Measurements from ENCODE around the gene CNTD1.
"Not testable (repeated sequence)": the region's sequence is repeated elsewhere in the genome, so short reads cannot be mapped to it uniquely, and the experiment has no call there.

Gene CNTD1

DNA sequence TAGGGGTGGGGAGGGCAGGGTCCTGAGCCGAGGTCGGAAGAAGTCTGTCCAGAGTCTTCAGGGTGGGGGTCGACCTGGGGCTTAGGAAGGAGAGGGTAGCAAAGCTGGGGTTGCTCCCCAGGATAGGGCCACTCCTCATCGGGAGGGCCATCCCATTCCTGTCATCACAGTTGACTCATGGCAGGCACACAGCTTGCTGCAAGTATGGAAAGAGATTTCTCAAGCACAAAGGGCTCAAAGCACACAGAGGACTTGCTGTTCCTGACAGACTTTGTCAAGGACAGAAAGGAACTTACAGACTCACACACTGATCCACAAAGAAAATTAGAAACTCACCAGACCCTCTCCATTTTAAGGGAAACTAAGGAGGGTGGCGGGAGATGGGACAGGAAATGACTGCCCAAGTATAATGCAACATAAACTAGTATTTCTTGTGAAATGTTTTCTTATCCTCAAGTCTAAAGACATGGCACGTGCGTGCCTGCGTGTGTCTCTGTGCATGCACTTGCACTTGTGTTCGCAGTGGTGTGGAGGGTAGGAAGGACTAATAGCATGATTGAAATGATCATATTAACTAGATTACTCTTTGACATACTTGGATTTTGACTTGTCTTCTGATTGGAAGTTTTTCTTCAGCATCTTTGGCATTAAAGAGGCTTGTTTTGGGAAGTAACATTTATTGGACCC, 48.1 kb downstream of the CNTD1 start:
- DNase-seq = no peak

DNA sequence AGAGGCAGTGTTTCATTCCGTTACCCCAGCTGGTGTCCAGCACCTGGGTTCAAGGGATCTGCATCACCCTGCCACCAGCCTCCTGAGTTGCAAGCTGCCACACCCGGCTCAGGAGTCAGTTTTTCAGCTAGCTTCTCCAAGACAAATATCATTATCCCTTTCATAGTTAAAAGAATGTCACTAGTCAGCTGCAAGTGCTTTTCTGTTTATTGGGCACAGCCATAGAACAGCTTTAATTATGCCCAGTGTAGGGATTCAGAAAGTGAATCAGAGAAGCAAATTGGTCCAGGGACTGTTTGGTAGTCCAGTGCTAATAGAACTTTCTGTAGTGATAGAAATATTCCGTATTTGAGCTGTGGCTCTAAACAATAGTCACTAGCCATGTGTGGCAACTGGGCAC, 49.4 kb downstream of the CNTD1 start:
- no peak for DNase-seq

DNA sequence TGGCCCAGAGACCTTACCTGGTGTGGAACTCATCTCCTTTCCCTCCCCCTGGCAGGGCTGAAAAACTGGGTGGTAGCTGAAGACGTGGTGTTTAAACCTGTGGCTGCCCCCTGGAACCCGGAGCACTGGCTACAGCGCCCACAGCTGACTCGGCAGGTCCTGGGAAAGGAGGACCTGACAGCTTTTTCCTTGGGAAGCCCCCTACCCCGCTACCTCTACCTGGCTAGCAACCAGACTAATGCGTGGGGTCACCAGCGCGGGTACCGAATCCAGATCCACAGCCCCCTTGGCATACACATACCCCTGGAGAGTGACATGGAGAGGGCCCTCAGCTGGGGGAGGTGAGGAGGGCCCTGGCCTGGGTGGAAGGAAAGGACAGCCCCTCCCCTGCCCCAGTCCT, 50.4 kb downstream of the CNTD1 start:
- DNase-seq = no peak

DNA sequence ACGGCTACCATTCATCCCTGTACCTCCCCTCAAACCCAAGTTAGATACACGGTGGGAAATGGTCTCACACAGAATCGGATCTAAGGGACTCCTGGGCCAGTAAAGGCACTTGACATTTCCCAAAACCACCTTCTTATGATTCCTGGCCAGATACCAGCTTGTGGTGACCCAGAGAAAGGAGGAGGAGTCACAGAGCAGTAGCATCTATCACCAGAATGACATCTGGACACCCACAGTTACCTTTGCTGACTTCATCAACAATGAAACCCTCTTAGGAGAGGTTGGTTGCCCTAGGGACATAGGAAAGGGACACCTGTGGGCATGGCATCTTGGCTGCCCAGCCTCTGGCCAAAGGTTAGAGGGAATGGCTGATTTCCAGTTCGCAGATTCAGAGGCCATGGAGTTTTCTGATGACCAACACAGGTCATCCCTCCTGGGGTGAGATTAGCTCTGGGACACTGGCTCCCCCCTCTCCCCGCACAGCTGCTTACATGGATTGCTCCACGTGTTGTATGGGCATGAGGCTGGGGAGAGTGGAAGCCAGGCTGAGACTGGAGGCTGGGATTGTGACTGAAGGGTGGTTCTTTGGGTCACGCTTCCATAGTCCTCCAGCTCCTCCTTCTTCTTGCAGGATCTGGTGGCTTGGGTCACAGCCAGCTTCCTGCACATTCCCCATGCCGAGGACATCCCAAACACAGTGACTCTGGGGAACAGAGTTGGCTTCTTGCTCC, 51.0 kb downstream of the CNTD1 start:
- no peak for DNase-seq

DNA sequence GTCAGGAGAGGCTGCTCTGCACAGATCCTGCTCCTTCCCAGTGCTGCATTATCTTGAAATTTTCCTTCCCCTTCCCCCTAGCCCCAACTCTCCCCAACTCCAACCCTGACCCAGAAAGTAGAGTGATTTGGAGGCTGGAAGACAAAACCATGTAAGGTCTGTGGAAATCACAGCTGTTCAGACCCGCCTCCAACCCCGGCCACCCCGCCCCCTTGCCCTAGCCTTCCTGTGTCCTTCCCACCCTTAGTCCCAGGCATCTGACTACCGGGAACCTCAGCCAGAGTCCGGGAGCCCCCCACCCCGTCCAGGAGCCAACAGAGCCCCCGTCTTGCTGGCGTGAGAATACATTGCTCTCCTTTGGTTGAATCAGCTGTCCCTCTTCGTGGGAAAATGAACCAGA, 52.3 kb downstream of the CNTD1 start, which contains the start of gene AOC3:
Gene AOC3, plus strand, starts transcription at position 246 of the 400 bp plus-strand sequence. Its CDS starts 145 bp downstream, at position 391.
- no peak for DNase-seq

DNA sequence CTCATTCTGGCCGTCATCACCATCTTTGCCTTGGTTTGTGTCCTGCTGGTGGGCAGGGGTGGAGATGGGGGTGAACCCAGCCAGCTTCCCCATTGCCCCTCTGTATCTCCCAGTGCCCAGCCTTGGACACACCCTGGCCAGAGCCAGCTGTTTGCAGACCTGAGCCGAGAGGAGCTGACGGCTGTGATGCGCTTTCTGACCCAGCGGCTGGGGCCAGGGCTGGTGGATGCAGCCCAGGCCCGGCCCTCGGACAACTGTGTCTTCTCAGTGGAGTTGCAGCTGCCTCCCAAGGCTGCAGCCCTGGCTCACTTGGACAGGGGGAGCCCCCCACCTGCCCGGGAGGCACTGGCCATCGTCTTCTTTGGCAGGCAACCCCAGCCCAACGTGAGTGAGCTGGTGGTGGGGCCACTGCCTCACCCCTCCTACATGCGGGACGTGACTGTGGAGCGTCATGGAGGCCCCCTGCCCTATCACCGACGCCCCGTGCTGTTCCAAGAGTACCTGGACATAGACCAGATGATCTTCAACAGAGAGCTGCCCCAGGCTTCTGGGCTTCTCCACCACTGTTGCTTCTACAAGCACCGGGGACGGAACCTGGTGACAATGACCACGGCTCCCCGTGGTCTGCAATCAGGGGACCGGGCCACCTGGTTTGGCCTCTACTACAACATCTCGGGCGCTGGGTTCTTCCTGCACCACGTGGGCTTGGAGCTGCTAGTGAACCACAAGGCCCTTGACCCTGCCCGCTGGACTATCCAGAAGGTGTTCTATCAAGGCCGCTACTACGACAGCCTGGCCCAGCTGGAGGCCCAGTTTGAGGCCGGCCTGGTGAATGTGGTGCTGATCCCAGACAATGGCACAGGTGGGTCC, 52.9 kb downstream of the CNTD1 start:
- not testable (repeated sequence) for DNase-seq

DNA sequence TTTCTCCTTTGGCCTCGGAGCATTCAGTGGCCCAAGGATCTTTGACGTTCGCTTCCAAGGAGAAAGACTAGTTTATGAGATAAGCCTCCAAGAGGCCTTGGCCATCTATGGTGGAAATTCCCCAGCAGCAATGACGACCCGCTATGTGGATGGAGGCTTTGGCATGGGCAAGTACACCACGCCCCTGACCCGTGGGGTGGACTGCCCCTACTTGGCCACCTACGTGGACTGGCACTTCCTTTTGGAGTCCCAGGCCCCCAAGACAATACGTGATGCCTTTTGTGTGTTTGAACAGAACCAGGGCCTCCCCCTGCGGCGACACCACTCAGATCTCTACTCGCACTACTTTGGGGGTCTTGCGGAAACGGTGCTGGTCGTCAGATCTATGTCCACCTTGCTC, 53.7 kb downstream of the CNTD1 start:
- no peak for DNase-seq

DNA sequence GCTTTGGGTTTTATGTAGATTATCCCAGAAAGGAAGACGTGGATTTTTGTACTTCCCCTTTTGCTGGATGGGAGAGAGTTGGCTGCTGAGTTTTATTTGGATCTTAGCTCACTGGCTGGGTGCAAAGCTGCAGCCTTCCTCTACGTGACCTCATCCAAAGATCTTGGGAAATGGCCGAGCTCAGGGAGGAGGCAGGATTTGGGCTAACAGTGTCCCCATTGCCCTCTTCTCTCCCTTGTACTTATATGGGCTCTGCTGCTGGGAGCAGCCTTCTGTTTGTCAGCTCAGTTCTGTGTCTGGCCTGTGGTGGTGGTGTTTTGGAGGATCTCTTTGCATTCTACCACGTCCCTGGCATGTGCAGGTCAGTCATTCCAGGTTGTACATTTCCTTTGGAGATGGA, 54.3 kb downstream of the CNTD1 start:
- DNase-seq = no peak

DNA sequence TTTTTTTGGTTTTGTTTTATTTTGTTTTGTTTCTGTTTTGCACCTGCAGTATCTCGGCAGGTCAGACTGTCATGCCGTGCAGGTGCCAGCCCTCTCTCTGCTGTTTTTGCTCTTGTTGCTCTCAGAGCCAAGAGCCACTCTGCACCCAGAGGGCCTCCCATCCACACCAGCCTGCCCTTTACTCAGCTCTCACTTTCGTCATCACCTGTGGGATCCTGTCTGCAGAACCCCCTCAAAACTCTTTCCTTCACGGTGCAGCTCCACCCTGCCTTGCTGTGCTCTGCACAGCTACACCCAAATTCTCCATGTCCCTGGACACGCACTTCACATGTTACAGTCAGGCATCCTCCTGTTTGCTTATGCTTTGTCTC, 54.9 kb downstream of the CNTD1 start:
- no peak for DNase-seq

DNA sequence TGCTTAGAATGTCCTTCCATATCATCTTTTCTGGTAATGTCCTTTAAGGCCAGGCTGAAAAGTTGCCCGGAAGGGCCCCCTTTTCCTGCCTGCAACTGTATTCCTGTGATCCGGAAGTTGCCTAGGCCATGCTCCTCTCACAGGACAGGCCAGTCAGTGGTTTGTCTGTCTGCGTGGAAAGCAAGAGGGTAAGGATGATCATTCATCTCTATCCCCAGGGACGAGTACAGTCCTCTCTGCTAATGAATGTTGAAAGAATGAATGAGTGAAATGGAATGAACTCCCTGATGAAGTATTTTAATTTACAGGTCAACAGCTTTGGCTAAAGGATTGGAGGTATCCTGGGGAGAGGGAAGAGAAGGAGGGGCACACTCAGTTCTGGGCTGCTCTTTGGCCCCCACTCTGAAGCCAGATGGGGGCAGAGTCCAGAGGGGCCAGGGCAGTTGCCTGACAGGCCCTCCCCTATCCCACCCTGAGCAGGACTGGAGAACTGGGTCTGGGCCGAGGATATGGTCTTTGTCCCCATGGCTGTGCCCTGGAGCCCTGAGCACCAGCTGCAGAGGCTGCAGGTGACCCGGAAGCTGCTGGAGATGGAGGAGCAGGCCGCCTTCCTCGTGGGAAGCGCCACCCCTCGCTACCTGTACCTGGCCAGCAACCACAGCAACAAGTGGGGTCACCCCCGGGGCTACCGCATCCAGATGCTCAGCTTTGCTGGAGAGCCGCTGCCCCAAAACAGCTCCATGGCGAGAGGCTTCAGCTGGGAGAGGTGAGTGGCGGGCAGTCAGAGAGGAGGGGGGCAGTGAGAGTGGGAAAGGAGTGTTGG, 55.5 kb downstream of the CNTD1 start:
- no peak for DNase-seq

DNA sequence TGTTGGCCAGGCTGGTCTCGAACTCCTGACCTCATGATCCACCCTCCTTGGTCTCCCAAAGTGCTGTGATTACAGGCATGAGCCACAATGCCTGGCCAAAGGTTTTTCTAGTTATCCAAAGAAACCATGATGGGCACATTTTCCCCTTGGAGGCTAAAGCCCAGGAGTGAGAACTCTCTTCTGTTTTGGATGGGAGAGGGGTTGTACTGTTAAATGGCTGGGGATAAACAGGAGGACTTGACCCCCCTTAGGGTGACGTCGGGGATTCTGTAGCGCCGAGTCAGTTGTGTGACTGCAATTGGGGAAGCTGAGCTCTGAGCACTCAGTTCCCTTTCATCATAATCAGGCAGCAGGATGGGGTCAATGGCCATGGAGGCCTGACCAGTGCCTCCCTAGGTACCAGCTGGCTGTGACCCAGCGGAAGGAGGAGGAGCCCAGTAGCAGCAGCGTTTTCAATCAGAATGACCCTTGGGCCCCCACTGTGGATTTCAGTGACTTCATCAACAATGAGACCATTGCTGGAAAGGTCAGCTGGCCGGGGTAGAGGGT, 56.5 kb downstream of the CNTD1 start:
- no peak for DNase-seq

DNA sequence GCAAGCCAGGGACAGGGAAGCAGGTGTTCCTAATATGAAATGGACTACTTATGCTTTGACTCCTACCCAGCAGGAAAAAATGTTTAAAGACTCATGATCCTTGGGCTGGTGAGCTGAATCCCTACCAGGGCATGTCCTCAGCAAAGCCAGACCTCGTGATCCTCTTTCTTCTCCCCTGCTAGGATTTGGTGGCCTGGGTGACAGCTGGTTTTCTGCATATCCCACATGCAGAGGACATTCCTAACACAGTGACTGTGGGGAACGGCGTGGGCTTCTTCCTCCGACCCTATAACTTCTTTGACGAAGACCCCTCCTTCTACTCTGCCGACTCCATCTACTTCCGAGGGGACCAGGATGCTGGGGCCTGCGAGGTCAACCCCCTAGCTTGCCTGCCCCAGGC, 57.4 kb downstream of the CNTD1 start:
- DNase-seq = not testable (repeated sequence)

DNA sequence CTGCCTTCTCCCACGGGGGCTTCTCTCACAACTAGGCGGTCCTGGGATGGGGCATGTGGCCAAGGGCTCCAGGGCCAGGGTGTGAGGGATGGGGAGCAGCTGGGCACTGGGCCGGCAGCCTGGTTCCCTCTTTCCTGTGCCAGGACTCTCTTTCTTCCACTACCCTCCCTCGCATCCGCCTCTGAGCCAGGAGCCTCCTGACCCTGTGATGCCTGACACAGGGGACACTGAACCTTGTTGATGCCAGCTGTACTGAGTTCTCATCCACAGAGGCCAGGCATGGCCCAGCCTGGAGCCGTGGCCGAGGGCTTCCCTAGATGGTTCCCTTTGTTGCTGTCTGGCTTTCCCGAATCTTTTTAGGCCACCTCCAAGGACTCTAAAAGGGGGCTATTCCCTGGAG, 57.9 kb downstream of the CNTD1 start:
- DNase-seq = not testable (repeated sequence)

DNA sequence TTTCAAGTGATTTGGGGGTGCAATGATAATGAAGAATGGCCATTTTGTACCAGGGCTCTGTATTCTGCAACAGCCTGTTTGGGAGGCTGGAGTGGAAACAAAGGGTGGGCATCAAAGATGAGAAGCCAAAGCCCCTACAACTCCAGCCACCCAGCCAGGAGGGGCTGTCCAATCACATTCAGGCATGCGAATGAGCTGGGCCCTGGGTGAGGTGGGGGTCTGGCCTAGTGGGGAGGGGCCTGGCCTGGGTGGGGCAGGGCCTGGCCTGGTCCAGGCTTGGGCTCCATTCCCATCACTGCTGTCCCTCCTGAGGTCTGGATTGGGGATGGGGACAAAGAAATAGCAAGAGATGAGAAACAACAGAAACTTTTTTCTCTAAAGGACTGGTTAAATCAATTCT, 58.7 kb downstream of the CNTD1 start:
- DNase-seq = no peak

Data from KG1 (cell line).